ENCODE results near the gene TUBB2A. TPM values are rescaled to one million over a fixed set of nuclear protein-coding genes. Genes with fewer than 3 reads are reported as not detected.
"Not testable (repeated sequence)": the region's sequence is repeated elsewhere in the genome, so short reads cannot be mapped to it uniquely, and the experiment has no call there.

The TUBB2A gene
- total RNA-seq, 1 experiment from 2014 or later, result 33.3 TPM

GRCh38 chr6:3190779-3191178 is 33.4 kb upstream of the TUBB2A start:
- H3K9me3 ChIP-seq (ENCODE audit: control insufficient read depth, insufficient read depth, low read depth, low read length), result no peaks in the 10 kb centered on the region
- TF ChIP-seq SIN3A (IDR thresholded peaks at IDR 0.05; ENCODE audit: borderline replicate concordance, insufficient read depth, low read depth, low read length), result no peak
- no peak for TF ChIP-seq REST (IDR thresholded peaks at IDR 0.05; ENCODE audit: insufficient read depth in 1 of 2, low read depth in 2 of 2, low read length in 1 of 2)
- TF ChIP-seq POLR2AphosphoS5 (IDR thresholded peaks at IDR 0.05; ENCODE audit: low read depth, low read length), result no peak
- no peak for TF ChIP-seq CTCF (IDR thresholded peaks at IDR 0.05)
- no peak for TF ChIP-seq TCF7L2 (IDR thresholded peaks at IDR 0.05; ENCODE audit: low read depth, low read length)
- H3K27me3 ChIP-seq (ENCODE audit: control insufficient read depth, insufficient read depth, low read length), result no peaks in the 10 kb centered on the region; the same call in 1 of the 2 replicates
- no peak overlapping the region for H3K4me3 ChIP-seq (ENCODE audit: low read depth in 2 of 2, low read length in 2 of 2)
- no peaks in the 10 kb centered on the region for H3K4me1 ChIP-seq (ENCODE audit: control insufficient read depth, insufficient read depth, low read length)
- ATAC-seq (no peak), DNase-seq (ENCODE audit: low read depth, low spot score) (no peak)
- in situ Hi-C loops (cut with HindIII; ENCODE audit: low pct_unique_long_range_greater_than_20kb, low sequenced_read_pairs), result no loop called here
- CTCF ChIA-PET, result no interaction called here
- POLR2A ChIA-PET, result no interaction called here
- intact Hi-C loops (cut with micrococcal nuclease; ENCODE audit: unreplicated experiment), result no loop called here
- no TSS peak for BruUV-seq (replicated peaks)
- no peaks in the 10 kb centered on the region for H3K36me3 ChIP-seq (ENCODE audit: control insufficient read depth, insufficient read depth, low read length)
- no peak overlapping the region for H3K27ac ChIP-seq (ENCODE audit: low read length)

GRCh38 chr6:3190056-3190455 is 32.7 kb upstream of the TUBB2A start:
- ChIA-PET POLR2A (no interaction called here), CTCF (no interaction called here)
- Histone ChIP-seq H3K9me3 (ENCODE audit: control insufficient read depth, insufficient read depth, low read depth, low read length) (no peaks in the 10 kb centered on the region), H3K27me3 (ENCODE audit: control insufficient read depth, insufficient read depth, low read length) (peaks cover 3% of the 10 kb centered on the region; the same call in 1 of the 2 replicates), H3K36me3 (ENCODE audit: control insufficient read depth, insufficient read depth, low read length) (no peaks in the 10 kb centered on the region), H3K4me1 (ENCODE audit: control insufficient read depth, insufficient read depth, low read length) (no peaks in the 10 kb centered on the region), H3K4me3 (ENCODE audit: low read depth in 2 of 2, low read length in 2 of 2) (no peak overlapping the region), H3K27ac (ENCODE audit: low read length) (no peak overlapping the region)
- in situ Hi-C loops (cut with HindIII; ENCODE audit: low pct_unique_long_range_greater_than_20kb, low sequenced_read_pairs), result no loop called here
- TF ChIP-seq POLR2AphosphoS5 (IDR thresholded peaks at IDR 0.05; ENCODE audit: low read depth, low read length), result no peak
- TF ChIP-seq TCF7L2 (IDR thresholded peaks at IDR 0.05; ENCODE audit: low read depth, low read length), result no peak
- TF ChIP-seq REST (IDR thresholded peaks at IDR 0.05; ENCODE audit: insufficient read depth in 1 of 2, low read depth in 2 of 2, low read length in 1 of 2), result no peak
- no peak for TF ChIP-seq SIN3A (IDR thresholded peaks at IDR 0.05; ENCODE audit: borderline replicate concordance, insufficient read depth, low read depth, low read length)
- TF ChIP-seq CTCF (IDR thresholded peaks at IDR 0.05), result no peak
- BruUV-seq (replicated peaks), result no TSS peak
- intact Hi-C loops (cut with micrococcal nuclease; ENCODE audit: unreplicated experiment), result no loop called here
- DNase-seq (ENCODE audit: low read depth, low spot score) (no peak), ATAC-seq (no peak)

- H3K9me3 ChIP-seq (ENCODE audit: control insufficient read depth, insufficient read depth, low read depth, low read length); H3K36me3 ChIP-seq (ENCODE audit: control insufficient read depth, insufficient read depth, low read length); H3K27ac ChIP-seq (ENCODE audit: low read length); H3K4me3 ChIP-seq (ENCODE audit: low read depth in 2 of 2, low read length in 2 of 2); CTCF ChIA-PET; intact Hi-C loops (cut with micrococcal nuclease; ENCODE audit: unreplicated experiment); H3K27me3 ChIP-seq (ENCODE audit: control insufficient read depth, insufficient read depth, low read length); ATAC-seq; BruUV-seq (replicated peaks); DNase-seq (ENCODE audit: low read depth, low spot score); in situ Hi-C loops (cut with HindIII; ENCODE audit: low pct_unique_long_range_greater_than_20kb, low sequenced_read_pairs); H3K4me1 ChIP-seq (ENCODE audit: control insufficient read depth, insufficient read depth, low read length): not testable (repeated sequence)
- POLR2A ChIA-PET, result interaction anchor here (0.5 to 0.6 kb wide), 2 partner anchors 15 to 190 kb away, joined by 10 to 12 read pairs; no protein-coding TSS in a partner anchor
These were observed 31.8 kb upstream of the TUBB2A start for GRCh38 chr6:3189192-3189591.

Measured in Panc1 (cell line).